HEK293T (cell line): ENCODE results near the gene SUSD4.

Source experiments
- CTCF ChIA-PET: fragments of 350-600 bp; formaldehyde crosslinking; extraction: SDS; loops from one replicate; lab custom pipeline; 2021; ENCODE audit warnings: antibody characterized with exemption, inconsistent platforms; lab: Yijun Ruan, JAX
- POLR2A ChIA-PET: fragments of 350-600 bp; formaldehyde crosslinking; extraction: SDS; loops from one replicate; lab custom pipeline; 2020; ENCODE audit warnings: antibody characterized with exemption, inconsistent platforms; lab: Yijun Ruan, JAX
- DNase-seq: peaks from one replicate; pipeline ENCODE4 v3.0.0; 2012; ENCODE audit warnings: mixed read lengths; ENCODE audit errors: extremely low spot score
- ARNT ChIP-seq: fragments of 450-650 bp; IDR thresholded peaks from 2 replicates; pipeline ENCODE4 v1.6.1; 2017; ENCODE audit warnings: mild to moderate bottlenecking
- BHLHE40 ChIP-seq: fragments of 450-650 bp; IDR thresholded peaks from 2 replicates; pipeline ENCODE4 v1.6.1; 2016; ENCODE audit warnings: mild to moderate bottlenecking, moderate library complexity, borderline replicate concordance
- CTBP1 ChIP-seq: fragments of 450-650 bp; IDR thresholded peaks from 2 replicates; pipeline ENCODE4 v1.6.1; 2016; ENCODE audit warnings: borderline replicate concordance
- ELF4 ChIP-seq: fragments of 450-650 bp; IDR thresholded peaks from 2 replicates; pipeline ENCODE4 v1.6.1; 2017; ENCODE audit warnings: antibody characterized with exemption
- FOXA1 ChIP-seq: fragments of 450-650 bp; IDR thresholded peaks from 2 replicates; pipeline ENCODE4 v1.6.1; 2016; ENCODE audit warnings: mild to moderate bottlenecking
- FOXK2 ChIP-seq: fragments of 450-650 bp; IDR thresholded peaks from 2 replicates; pipeline ENCODE4 v1.6.1; 2016; ENCODE audit warnings: mild to moderate bottlenecking
- FOXM1 ChIP-seq: fragments of 450-650 bp; IDR thresholded peaks from 2 replicates; pipeline ENCODE4 v1.6.1; 2017; ENCODE audit warnings: mild to moderate bottlenecking, borderline replicate concordance
- HDGF ChIP-seq: fragments of 450-650 bp; IDR thresholded peaks from 2 replicates; pipeline ENCODE4 v1.6.1; 2017; ENCODE audit warnings: antibody characterized with exemption, borderline replicate concordance
- L3MBTL2 ChIP-seq: fragments of 450-650 bp; conservative IDR thresholded peaks from 2 replicates; pipeline ENCODE4 v1.6.1; 2016; ENCODE audit warnings: mild to moderate bottlenecking
- LEF1 ChIP-seq: fragments of 450-650 bp; IDR thresholded peaks from 2 replicates; pipeline ENCODE4 v1.6.1; 2017; ENCODE audit warnings: mild to moderate bottlenecking, borderline replicate concordance
- NFRKB ChIP-seq: fragments of 450-650 bp; IDR thresholded peaks from 2 replicates; pipeline ENCODE4 v1.6.1; 2016; ENCODE audit warnings: mild to moderate bottlenecking, moderate library complexity
- SP1 ChIP-seq: fragments of 450-650 bp; IDR thresholded peaks from 2 replicates; pipeline ENCODE4 v1.6.1; 2017
- SUZ12 ChIP-seq: fragments of 450-650 bp; IDR thresholded peaks from 2 replicates; pipeline ENCODE4 v1.6.1; 2016; ENCODE audit warnings: mild to moderate bottlenecking
- TARDBP ChIP-seq: fragments of 450-650 bp; IDR thresholded peaks from 2 replicates; pipeline ENCODE4 v1.6.1; 2016
- ZNF384 ChIP-seq: fragments of 450-650 bp; IDR thresholded peaks from 2 replicates; pipeline ENCODE4 v1.6.1; 2016
- TF ChIP-seq, protein P1 (sequence below): fragments of 450-650 bp; IDR thresholded peaks from 2 replicates; pipeline ENCODE4 v1.6.1; 2016

Gene SUSD4

DNA sequence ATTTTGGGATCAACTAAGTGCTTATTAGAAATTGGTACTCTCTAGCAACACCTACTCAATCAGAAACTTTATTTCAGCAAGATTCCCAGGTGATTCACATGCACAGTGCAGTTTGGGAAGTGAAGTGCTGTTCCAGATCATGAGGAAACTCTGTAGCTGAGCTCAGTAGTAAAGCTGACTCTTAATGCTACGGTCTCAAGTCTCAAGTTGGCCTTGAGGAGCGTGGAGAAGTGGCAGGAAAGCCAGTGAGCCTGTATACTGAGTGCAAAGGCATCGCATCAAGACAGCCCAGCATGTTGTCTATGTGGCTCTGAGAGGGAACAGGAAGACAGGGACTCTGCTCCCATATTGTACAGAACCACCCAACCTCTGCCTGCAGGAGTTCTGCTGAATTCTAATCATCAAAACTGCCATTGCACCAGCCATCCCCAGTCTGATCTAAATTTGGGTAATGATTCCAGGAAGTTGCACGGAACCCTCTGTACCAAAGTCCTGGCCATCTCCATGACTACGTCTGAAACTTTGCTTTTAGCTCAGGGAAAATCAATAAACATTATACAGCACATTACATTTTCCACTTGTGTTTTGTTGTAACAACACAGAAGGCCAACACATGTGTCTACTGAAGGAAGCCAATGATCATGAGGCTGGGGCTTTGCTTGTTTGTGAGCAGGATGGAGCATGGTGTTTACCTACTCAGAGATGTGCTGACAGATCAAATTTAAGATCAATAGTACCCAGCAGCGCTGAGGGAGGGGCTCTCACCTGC is 115.8 kb downstream of the SUSD4 start:
- POLR2A ChIA-PET: no interaction called here
- TF ChIP-seq NFRKB (no peak), CTBP1 (no peak), ARNT (no peak), SUZ12 (no peak), SP1 (no peak), ELF4 (no peak), LEF1 (no peak), FOXA1 (no peak), FOXK2 (no peak), HDGF (no peak), FOXM1 (no peak), BHLHE40 (no peak), L3MBTL2 (no peak), ZNF384 (no peak), TARDBP (no peak)
- TF ChIP-seq, protein P1, sequence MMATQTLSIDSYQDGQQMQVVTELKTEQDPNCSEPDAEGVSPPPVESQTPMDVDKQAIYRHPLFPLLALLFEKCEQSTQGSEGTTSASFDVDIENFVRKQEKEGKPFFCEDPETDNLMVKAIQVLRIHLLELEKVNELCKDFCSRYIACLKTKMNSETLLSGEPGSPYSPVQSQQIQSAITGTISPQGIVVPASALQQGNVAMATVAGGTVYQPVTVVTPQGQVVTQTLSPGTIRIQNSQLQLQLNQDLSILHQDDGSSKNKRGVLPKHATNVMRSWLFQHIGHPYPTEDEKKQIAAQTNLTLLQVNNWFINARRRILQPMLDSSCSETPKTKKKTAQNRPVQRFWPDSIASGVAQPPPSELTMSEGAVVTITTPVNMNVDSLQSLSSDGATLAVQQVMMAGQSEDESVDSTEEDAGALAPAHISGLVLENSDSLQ: no peak
- CTCF ChIA-PET: no interaction called here
- DNase-seq: no peak

DNA sequence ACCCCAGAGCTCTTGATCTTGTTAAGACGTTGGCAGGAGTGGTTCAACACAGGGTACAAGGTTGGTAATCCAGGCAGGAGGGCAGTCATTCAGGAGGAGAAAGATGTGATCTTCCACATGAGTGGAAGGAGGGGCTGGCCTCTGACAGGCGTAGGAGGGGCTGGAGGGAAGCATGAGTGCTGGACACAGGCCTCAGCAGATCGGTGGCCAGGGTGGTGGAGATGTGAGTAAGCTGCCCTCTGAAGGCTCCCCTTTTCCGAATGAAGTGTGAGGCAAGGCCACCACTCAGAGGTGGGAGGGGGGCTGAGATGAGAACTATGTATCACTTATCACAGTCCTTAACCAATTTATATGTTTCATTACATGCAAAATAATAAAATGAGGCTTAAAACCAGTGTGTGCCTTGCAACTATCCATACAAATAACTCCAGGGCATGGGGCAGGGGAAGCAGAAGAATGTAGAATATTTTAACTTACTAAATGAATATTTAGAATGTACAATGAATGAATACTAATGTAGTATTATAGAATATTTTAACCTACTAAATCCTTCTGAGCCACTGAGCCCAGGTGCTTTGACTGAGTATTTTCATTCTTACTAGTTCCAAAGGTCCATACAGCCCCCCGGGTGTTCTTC is 117.4 kb downstream of the SUSD4 start:
- TF ChIP-seq TARDBP (no peak), ELF4 (no peak)
- TF ChIP-seq, protein P1: no peak
- DNase-seq: no peak
- POLR2A ChIA-PET: no interaction called here
- CTCF ChIA-PET: interaction anchor here (1.0 kb wide), 1 partner anchor 113 kb away, joined by 3 read pairs; no protein-coding TSS in a partner anchor

DNA sequence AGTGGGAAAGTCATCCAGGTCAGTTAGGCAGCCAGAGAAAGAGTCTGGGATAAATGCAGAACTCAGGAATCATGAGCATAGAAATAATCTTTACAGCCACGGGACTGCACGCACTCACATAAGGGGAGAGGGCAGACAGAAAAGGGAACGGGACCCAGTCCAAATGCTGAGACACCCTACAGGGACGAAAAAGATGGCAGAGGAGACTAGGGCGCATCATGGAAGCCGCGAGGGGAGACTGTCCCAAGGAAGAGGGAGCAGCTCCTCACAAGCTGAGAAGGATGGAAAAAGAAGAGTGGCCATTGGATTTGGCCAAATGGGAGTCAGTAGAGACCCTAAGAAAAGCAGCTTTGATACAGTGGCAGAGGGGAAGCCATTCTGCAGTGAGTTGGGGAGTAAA is 118.0 kb downstream of the SUSD4 start:
- ChIA-PET CTCF (interaction anchor here (1.0 kb wide), 1 partner anchor 112 kb away, joined by 3 read pairs; no protein-coding TSS in a partner anchor), POLR2A (no interaction called here)
- no peak for DNase-seq
- TF ChIP-seq TARDBP: no peak
- TF ChIP-seq ZNF384: no peak
- no peak for TF ChIP-seq FOXK2
- no peak for TF ChIP-seq CTBP1
- TF ChIP-seq L3MBTL2: no peak
- TF ChIP-seq NFRKB: no peak

DNA sequence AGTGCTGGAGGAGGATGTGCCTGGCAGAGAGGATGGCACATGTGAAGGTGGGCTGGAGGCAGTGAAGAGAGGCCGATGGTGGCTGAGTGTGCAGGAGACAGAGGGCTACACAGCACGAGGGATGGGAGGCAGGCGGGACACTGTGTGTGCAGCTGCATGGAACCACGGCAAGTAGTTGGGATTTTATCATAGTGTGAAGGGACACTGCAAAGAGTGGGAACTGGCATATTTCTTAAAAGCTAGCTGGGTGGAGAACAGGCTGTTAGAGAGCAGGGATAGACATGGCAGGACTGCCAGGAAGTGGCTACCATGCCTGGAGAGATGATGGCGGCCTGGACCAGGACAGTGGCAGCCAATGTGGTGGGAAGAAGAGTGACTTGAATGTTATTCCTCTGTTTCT is 118.6 kb downstream of the SUSD4 start:
- POLR2A ChIA-PET: no interaction called here
- TF ChIP-seq HDGF: no peak
- no peak for TF ChIP-seq FOXA1
- no peak for TF ChIP-seq SP1
- no peak for TF ChIP-seq ELF4
- DNase-seq: no peak
- CTCF ChIA-PET: interaction anchor here (1.0 to 1.1 kb wide), 2 partner anchors 112 kb away, joined by 3 to 4 read pairs; no protein-coding TSS in a partner anchor

DNA sequence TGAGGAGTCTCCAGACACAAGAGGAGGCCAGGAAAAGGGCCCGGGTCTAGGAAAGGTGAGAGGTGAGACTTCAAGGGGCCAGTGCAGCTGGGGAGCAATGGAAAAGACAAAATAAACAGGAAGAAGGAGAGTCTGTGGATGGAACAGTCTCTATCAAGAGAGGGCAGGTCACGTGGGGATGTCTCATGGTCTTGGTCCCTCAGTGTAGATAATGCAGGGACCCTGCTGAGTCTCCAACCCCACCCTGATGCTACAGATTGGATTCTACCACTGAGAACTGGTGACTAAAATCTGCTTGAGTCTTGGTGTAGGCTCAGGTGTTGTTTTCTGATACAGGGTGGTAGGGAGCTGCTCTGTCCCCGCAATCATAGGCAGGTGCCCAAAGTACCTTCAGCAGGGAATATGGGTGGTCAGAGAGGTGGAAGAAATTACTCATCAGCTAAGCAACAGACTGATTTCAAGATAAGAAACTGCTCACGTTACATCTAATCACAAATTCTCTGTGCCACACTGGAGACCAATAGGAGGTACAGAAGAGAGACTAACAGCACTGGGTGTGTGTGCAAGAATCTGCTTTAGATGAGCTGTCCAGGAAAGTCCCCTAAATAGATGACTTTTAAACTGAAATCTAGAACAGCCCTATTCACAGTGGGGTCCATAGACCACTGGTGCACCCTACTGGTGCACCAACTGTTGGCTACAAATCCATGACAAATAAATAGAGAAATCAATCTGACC is 119.4 kb downstream of the SUSD4 start:
- TF ChIP-seq LEF1 (no peak), BHLHE40 (no peak), FOXM1 (no peak), ZNF384 (no peak), FOXA1 (no peak), NFRKB (no peak), HDGF (no peak), CTBP1 (no peak)
- TF ChIP-seq, protein P1: no peak
- CTCF ChIA-PET: interaction anchor here (1.1 kb wide), 1 partner anchor 111 kb away, joined by 4 read pairs; no protein-coding TSS in a partner anchor
- no peak for DNase-seq
- POLR2A ChIA-PET: no interaction called here

DNA sequence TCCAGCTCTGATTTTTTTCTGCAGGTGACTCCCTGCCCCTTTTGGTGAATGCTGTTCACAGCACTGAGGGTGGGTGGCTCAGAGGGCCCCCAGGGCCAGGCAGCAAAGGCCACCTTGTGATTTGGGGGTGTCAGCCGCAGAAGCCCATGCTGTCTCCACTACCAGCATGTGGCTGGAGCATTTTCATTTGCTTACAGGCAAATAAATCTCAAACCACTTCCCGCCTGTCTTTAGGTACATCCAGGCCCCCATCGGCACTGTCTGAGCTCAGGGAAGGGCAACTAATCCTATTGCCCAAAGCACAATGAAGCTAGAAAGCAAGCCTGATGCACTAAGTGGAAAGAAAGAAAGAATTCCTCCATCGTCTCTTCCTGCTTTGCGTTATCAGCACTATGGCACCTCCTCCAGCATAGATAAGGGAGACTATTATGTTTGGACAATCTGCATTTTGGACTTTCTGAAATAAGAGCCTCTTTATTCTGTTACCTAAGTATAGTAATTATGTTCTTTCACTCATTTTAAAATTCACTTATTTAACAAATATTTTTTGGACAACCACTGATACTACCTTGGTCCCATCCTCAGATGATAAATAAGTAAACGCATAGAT is 120.4 kb downstream of the SUSD4 start:
- DNase-seq: no peak
- CTCF ChIA-PET: interaction anchor here (1.0 kb wide), 1 partner anchor 415 kb away, joined by 3 read pairs; no protein-coding TSS in a partner anchor
- POLR2A ChIA-PET: no interaction called here
- TF ChIP-seq SP1 (no peak), FOXK2 (no peak), ARNT (no peak)
